Stimulated activated CD4-positive, alpha-beta T cell treated with anti-CD3 and anti-CD28 coated beads, Interleukin-15, amount 100 ng/mL, for 24 hours (primary cell): ENCODE results near the gene PDE6A.

Experiments
- DNase-seq: peaks from one replicate; pipeline ENCODE4 v3.0.0-alpha.2; 2020

The PDE6A gene

DNA sequence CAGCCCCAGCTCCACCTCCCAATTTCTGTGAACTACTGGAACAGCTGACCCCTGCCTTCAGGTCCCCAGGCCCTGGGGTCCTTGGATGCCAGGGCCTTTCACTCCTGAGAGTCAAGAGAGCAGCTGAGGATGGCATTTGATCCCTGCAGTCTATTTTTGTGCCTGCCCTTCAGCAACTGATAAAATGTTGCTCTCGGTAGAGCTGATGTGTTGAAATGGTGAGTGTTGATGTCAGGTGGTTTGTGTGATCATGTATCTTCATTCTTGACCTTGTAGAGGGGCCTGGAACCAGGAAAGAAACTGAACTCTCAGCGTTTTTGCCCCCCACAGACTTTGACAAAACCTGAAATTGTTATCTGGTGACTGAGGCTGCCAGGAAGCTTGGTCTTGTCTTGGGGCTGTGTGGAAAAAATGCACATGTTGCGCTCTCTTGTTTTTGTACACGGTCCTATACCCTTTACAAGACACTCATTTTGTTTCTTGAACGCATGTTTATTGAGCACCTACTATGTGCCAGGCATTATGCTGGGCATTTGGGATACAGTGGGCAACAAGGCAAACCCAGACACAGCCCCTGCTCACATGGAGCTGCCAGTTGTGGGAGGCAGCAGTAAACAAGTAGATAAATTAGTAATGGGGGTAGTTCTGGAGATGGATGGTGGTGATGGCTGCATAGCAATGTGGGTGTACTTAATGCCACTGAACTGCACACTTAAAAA is 136.2 kb downstream of the PDE6A start:
- no peak for DNase-seq
